HG03378 (cell line): ENCODE measurements around the gene INSR.
A peak's percentile ranks its signal among the peaks of the same experiment; 100 is the strongest.
"Not testable (repeated sequence)": the region's sequence is repeated elsewhere in the genome, so short reads cannot be mapped to it uniquely, and the experiment has no call there.

Experiments used
- ATAC-seq: cut with Tn5 transposase; IDR thresholded peaks from one replicate; pipeline ENCODE4 v1.9.1; 2021; ENCODE audit warnings: mild to moderate bottlenecking, moderate library complexity; ENCODE audit not compliant: unreplicated experiment

The INSR gene

DNA sequence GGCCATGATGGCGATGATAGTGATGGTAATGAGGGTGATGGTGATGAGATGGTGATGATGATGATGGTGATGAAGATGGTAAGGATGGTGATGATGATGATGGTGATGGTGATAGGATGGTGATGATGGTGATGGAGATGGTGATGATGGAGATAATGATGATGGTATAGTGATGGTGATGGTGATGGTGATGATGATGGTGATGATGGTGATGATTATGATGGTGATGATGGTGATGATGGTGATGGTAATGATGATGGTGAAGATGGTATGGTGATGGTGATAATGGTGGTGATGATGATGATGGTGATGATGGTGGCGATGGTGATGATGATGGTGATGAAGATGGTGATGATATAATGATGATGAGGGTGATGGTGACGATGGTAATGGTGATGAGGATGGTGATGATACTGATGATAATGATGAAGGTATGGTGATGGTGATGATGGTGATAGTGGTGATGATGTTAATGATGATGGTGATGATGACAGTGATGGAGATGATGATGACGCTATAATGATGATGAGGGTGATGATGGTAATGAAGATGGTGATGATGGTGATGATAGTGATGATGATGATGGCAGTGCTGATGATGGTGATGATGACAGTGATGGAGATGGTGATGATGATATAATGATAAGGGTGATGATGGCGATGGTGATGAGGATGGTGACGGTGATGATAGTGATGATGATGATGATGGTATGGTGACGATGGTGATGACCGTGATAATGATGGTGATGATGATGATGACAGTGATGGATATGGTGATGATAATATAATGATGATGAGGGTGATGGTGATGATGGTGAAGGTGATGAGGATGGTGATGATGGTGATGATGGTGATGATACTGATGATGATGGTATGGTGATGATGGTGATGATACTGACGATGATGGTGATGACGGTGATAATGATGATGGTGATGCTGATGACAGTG lies 187.2 kb downstream of the INSR start:
- ATAC-seq, result no peak

DNA sequence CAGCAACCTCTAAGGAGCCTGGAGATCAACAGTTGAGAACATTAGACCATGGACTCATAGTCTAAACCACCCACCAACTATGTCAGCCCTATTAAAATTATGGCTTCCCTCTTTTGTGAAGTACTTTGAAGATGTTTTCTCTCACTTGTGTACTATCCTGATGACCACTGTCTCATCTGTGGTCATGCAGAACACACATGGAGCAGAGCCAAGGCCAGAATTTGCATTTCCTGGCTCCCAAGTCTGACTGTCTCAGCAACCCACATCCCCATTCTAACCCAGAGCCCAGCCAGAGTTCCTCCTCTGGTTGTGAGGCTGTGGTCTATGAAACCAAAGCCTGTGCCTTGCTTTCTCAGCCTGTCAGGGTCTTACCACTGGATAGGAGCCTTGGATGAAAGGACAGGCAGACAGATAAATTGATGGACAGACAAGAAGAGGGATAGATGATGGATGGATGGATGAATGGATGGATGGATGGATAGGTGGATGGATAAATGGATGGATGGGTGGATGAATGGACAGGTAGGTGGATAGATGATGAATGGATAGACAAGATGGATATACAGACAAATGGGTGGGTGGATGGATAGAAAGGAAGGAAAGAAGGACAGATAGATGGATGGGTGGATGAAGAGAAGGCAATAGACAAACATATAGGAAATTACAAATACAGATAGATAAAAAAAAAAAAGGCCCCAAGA lies 189.3 kb downstream of the INSR start:
- ATAC-seq, result no peak

DNA sequence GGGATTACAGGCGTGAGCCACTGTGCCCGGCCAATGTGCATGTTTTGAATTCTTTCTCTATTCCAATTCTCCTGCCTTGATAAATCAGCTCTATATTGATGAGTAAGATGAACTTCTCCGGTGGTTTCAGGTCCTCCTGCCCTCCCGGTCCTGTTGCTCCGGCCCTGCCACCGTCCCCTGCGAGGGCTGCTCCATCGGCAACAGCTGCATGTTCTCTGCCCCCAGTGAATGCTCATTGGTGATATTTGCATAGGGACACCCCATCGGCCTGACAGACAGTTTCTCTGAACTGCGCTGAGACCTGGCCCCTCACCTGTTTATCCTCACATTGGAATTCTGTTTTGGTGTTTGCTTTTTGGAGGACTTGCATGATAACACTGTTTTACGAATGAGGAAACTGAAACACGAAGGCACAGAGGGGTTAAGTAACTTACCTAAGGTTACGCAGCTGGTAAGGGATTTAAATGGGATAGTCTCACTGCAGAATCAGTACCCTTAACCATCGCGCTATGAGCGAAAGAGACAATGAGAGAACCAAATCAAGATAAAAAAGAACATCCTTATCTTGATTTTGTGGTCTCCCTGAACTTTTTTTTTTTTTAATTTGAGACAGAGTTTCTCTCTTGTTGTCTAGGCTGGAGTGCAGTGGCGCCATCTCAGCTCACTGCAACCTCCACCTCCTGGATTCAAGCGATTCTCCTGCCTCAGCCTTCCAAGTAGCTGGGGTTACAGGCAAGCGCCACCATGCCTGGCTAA lies 192.5 kb downstream of the INSR start:
- ATAC-seq, result no peak

DNA sequence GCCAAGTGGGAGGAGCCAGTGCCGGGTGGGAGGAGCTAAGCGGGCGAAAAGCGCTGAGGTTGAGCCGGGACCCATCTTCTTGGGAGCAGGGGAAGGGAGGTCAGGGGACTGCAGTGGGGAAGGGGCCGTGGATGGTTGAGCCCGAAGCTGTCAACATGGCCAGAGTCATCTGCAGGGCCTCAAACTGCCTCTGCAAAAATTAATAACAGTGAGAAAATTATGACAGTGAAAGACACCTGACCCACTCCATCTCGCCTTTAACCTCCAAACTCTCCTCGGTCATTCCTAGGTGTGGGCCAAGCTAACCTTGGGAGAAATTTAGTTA lies 194.7 kb downstream of the INSR start:
- no peak for ATAC-seq

DNA sequence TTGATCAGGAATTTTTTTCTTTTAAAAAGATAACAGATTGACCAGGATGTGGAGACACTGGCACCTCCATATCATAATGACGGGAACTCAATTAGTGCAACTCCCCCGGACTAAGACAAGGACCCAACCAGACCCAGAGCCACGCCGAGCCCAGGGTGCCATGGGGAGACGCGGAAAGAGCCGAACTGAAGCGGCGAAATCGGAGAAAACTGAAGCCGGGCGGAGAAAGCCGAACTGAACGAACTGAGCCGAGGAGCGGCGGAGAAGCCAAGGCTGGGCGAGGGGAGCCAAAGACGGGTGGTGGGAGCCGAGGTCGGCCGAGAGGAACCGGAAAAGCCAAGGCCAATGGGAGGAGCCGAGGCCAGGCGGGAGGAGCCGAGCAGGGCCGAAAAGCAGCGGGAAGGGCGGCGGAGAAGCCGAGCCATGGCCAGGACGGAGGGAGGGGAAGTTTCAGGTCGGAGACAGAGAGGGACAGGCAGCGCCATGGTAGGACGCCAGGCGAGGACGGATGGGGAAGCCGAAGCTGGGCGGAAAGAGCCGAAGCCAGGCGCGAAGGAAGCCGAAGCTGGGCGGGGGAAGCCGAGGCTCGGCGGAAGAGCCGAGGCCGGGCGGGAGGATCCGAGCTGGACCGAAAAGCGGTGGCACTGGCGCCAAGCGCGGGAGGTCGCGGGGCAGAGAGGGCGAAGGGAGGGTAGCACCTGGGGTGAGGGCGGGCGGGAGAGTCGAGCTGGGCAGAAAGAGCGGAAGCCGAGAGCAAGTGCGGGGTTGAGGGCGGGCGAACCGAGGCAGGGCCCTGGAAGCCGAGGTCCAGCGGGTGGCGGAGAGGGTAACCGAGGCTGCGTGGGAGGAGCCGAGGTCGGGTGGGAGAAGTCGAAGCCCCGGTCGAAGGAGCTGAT lies 195.3 kb downstream of the INSR start:
- ATAC-seq, result peak; percentile 79

DNA sequence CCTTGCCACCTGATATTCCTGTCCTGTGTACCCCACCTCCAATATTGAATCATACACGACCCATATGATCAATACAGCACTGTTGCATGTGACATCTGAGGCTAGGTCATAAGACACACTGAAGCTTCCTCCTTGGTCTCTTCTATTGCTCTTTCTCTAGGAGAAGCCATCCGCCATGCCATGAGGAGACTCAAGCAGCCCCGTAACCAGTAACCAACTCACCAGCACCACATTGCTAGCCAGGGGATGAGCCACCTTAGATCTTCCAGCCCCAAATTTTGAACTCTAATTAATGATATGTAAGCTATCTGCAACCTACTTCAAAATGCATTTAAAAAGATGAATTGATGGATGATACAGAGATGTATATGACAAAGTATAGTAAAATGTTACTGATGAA lies 196.1 kb downstream of the INSR start:
- no peak for ATAC-seq

DNA sequence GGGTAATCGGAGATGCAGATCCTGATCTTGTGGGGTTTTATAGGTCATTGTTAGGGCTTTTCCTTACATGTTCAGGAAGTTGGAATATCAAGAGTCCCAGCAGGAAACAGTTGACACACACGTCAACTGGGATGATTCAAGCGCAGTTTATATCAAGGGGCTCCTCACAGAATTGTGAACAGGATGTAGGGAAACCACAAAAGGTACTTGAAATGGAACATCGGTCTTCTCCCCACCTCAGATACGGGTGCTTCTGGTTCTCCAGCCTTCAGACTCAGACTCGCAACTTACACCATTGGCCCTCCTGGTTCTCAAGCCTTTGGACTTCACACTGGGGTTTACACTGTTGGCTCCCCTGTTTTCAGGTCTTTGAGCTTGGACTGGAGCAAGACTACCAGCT lies 205.2 kb downstream of the INSR start:
- no peak for ATAC-seq

DNA sequence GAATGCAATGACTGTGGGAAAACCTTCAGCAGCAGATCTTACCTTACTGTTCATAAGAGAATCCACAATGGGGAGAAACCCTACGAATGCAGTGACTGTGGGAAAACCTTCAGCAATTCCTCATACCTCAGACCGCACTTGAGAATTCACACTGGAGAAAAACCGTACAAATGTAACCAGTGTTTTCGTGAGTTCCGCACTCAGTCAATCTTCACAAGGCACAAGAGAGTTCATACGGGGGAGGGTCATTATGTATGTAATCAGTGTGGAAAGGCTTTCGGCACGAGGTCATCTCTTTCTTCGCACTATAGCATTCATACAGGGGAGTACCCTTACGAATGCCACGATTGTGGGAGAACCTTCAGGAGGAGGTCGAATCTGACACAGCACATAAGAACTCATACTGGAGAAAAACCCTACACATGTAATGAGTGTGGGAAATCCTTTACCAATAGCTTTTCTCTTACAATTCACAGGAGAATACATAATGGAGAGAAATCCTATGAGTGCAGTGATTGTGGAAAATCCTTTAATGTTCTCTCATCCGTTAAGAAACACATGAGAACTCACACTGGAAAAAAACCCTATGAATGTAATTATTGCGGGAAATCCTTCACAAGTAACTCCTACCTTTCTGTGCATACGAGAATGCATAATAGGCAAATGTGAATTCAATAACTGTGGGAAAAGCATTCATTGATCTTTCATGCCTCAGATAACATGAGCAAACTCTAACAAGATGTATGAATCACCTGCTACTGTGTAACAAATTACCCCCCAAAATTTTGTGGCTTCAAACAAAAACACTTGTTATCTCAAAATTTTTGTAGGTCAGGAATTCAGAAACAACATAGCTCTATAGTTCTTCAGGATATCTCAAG lies 210.9 kb downstream of the INSR start:
- no peak for ATAC-seq

DNA sequence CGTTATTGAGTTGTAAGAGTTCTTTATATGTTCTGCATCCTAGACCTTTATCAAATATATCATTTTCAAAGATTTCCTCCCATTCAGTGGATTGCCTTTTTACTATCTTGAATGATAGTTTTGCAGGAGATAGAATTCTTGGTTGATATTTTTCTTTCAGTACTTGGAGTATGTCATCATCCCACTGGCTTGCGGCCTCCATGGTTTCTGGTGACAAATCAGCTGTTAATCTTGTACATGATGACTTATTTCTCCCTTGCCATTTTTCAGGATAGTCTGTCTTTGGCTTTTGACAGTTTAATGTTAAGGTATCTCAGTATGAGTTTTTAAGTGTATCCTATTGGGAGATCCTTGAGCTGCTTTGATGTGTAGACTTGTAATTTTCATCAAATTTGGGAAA lies 216.2 kb downstream of the INSR start:
- ATAC-seq, result no peak

DNA sequence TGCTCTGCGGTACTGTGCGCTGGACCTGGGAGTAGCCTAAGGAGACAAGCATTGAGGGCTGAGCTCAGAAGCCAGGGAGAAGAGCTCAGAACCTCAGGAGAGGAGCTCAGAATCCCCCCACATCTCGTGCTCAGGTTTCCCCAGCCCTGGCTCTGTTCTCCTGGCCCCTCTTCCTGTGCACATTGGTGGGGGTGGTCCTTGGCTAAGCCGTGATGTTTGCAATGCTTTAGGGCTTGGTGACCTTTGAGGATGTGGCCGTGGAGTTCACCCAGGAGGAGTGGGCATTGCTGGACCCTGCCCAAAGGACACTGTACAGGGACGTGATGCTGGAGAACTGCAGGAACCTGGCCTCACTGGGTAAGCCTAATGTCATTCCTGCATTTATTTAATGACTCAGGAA lies 218.1 kb downstream of the INSR start:
- no peak for ATAC-seq

DNA sequence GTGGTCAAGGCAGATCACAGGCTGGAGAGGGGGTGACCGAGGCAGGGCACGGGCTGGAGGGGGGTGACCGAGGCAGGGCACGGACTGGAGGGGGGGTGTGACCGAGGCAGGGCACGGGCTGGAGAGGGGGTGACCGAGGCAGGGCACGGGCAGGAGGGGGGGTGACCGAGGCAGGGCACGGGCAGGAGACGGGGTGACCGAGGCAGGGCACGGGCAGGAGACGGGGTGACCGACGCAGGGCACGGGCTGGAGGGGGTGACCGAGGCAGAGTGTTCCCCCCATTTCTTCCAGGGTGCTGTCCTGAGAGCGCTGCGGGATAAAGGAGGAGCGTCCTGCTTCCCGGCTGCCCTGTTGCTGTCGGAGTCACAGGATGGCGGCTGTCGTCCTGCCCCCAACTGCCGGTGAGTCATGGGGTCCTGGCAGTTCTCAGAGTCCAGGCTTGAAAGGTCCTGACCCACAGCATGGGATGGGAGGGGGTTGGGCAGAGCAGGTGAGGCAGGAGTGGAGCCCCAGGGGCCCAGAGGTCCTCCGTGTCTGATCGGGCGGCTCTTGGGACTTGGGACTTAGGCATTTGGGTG lies 219.4 kb downstream of the INSR start:
- ATAC-seq, result no peak

DNA sequence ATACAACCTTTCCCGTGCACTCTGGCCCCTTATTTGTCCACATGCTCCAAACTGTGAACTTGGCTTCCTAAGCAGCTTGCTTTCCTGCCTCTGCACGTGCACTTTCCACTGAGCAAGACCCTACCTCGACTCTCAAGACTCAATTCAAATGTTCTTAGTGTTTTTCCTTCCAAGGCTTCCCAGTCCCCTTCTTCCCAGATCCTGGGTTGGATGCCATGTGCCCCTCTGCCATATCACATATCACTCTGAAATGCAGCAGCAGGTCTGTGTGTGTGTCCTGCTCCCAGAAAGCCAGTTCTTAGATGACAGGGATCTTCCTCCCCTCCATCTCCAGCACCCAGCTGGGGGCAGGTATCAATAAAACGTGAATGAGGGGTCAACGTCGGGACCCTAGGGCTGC lies 221.7 kb downstream of the INSR start:
- ATAC-seq, result no peak

DNA sequence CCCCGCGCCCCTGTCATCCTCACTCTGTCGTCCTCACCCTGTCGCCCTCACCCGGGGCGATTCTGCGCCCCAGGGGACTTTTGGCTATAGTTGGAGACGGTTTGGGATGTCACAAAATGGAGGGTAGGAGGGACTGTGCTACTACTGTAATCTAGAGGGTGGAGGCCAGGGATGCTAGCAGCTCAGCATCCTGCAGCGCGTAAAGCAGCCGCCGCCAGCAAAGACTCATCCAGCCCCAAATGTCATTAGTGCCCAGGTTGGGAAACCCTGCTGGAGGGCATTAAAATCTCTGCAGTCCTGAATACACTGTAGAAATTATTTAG lies 224.3 kb downstream of the INSR start:
- peak; percentile 28 for ATAC-seq

DNA sequence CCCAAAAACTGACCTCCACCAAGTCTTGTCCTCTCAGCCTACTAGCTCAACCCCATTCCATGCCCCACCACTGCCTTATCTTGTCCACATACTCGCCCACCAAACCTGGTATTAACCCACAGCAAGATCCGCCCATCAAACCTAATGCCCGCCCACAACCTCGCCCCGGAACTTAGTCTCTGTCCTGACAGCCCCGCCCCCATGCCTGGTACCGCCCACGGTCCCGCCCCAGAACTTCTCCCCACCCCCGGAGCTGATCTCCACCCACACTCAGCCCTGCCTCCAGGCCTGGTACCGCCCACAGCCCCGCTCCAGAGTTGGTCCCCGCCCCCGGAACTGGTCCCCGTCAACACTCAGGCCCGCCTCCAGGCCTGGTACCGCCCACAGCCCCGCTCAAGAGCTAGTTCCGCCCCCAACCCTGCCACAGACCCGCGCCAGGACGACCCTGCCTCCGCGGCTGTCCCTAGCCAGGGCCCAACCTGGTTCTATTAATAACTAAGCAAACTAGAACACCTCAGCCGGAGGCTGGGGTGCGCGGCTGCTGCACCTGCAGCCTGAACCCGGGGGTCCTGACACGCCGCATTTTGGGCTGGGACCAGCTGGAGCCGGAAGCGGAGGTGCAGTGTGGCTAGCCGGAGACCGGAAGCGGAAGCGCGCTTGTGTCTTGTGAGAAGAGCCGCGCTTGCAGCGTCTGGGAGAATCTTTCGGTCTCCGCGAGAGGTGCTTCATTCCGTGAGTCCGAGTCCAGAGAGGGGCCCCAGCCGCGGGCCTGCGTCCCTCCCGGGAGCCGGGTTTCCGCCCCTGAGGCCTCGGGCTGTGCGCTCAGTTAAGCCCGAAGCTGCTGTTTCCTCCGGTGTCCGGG lies 224.9 kb downstream of the INSR start, which contains the start of gene ZNF557:
ZNF557 (plus strand) TSS at position 662 of the 862 bp plus-strand sequence. CDS start 5,372 bp downstream, outside the sequence.
- peak; percentile 73 for ATAC-seq

DNA sequence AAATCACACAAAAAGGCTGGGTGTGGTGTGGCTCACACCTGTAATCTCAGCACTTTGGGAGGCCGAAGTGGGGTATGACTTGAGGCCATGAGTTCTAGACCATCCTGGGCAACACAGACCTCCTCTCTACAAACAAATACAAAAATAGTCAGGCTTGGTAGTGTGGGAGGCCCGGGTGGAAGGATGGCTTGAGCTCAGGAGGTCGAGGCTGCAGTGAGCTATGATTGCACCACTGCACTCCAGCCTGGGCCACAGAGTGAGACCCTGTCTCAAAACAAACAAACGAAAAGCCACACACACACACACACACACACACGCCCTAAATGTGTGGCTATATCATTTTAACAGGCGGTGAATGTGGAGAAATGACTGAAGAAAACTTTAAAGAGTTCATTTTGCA lies 225.6 kb downstream of the INSR start:
- ATAC-seq, result no peak

DNA sequence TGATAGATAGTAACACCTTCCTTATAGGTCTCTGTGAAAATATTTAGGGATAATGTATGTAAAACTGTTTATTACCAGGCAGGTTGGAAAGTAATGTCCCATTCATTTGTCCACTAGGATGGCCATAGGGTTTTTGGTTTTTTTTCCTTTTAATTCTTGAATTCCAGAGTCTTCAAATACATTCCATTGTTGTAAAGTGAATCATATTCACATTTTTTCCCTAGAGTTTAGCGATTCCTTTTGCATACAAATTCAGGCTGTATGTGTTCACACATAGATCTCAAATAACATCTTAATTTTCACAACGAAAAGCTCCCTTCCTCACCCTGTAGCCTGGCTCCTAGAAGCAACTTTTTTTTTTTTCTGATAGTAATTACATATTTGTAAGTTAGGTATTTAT lies 226.5 kb downstream of the INSR start:
- no peak for ATAC-seq

DNA sequence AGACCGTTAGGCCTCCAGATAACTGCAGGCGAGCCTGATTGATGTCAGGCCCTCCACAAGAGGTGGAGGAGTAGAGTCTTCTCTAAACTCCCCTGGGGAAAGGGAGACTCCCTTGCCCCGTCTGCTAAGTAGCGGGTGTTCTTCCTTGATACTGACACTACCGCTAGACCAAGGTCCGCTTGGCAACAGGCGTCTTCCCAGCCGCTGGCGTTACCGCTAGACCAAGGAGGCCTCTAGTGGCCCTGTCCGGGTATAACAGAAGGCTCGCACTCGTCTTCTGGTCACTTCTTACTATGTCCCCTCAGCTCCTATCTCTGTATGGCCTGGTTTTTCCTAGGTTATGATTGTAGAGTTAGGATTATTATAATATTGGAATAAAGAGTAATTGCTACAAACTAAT lies 227.1 kb downstream of the INSR start:
- ATAC-seq, result not testable (repeated sequence)

DNA sequence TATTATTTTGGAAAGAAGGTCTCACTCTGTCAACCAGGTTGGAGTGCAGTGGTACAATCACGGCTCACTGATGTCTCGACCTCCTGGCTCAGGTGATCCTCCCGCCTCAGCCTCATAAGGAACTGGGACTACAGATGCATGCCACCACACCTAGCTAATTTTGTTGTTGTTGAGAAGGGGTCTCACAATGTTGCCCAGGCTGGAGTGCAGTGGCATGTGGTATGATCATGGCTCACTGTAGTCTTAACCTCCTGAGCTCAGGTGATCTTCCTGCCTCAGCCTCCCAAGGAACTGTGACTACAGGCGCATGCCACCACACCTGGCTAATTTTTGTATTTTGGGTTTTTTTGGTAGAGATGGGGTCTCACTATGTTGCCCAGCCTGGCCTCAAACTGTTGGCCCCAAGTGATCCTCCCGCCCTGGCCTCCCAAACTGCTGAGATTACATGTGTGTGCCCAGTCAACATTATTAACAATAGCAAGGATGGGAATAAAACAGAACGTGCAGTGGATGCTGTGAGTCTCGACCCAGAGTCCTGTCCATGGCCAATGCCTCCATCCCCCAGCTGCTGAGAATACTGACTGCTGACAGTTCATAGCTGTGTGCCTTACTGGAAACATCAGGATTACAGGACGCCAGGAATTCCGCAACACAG lies 230.3 kb downstream of the INSR start:
- no peak for ATAC-seq
